GM18861 (cell line): Measurements from ENCODE around the gene CAB39.
A peak's percentile ranks its signal among the peaks of the same experiment; 100 is the strongest.

Experiments used
- ATAC-seq: cut with Tn5 transposase; IDR thresholded peaks from one replicate; pipeline ENCODE4 v1.9.1; 2021; ENCODE audit not compliant: unreplicated experiment

Gene CAB39

DNA sequence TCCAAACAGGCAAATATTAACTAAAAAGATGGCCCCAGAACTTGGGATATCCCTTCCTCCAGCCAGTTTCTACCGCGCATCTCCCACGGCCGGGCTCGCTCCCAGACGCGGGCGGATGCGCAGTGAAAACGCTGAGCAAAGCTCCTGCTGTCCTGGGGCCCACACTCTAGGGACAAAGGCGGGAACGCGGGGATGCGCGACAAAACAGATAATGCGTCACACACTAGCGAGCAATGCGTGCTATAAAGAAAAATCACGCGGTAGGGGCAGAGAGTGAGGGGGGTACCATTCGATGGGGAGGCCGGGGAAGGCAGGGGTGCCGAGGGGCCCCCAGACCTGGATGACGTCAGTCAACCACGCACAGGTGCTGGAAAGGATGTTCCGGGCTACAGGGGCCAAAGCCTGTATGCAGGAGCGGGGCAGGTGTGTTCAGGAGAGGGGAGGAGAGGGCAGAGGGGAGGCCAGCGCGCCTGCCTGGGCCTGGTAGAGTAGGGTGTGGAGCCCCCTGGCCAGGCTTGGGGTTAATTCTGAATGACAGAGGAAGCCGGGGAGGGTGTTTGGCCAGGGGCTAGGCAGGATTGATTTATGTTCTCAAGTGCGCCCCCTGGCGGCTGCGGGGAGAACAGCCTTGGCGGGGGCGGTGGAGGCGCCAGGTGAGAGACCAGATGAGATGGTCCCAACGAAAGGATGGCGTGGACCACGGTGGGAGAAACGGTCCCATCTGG is 137.2 kb downstream of the CAB39 start:
- ATAC-seq: no peak

DNA sequence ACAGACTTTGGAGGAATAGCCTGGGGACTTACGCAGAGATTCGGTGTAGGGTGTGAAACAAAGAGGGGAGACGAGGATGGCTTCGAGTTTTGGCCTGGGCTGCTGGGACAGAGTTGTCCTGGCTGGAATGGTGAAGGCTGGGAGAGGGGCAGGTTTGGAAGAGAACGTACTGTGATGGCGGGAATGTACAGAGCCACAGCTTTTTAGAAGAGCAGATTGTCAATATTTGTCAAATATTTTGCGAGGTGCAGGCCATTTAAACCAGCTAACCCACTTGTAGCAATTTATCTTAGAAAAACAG is 137.7 kb downstream of the CAB39 start:
- no peak for ATAC-seq

DNA sequence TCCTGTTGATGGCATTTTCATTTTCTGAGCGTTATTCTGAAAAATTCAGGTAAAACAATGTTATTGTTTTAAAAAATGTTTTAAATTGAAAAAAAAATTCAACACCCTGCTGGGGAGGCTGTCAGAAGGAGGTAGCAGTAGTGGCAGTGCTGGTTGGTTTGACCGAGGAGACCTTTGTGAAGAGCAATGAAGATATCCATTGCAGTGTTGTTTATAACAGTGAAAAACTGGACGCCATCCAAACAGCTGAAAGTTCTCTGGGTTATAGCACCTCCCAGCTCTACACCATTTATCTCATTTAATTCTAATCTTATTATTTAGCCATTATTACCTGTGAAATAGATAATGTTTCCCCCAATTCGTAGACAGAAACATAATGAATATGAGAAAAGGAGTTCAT is 139.5 kb downstream of the CAB39 start:
- ATAC-seq: no peak

DNA sequence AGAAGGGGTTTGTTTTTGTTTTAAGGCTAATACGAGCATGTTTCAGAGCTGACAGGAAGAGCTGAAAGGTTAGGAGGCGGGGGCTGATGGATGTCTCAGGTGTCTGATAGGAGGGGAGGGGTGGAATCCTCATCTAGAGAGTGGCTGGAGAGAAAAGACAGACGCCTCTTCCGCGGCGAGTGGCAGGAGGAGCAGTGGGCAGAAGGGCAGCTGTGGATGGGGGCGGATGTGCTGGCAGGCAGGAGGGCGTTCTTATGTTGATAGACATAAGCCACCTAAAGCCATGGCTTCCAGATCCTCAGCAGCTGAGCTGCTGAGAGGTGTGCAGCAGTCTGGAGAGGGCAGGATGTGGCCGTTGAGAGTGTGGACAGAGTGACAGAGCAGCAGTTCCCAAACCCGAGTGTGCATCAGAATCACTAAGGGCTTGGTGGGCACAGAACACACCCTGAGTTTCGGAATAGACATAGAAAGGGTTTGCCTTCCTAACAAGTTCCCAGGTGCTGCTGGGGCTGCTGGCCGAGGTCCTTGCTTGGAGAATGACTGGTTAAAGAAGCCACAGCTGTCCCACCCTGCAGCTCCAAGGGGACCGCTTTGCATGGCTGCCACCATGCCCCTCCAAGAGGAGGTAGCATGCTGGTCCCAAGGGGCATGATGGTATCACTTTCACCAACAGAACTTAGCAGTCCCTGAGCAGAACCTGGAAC is 149.1 kb downstream of the CAB39 start:
- ATAC-seq: no peak

DNA sequence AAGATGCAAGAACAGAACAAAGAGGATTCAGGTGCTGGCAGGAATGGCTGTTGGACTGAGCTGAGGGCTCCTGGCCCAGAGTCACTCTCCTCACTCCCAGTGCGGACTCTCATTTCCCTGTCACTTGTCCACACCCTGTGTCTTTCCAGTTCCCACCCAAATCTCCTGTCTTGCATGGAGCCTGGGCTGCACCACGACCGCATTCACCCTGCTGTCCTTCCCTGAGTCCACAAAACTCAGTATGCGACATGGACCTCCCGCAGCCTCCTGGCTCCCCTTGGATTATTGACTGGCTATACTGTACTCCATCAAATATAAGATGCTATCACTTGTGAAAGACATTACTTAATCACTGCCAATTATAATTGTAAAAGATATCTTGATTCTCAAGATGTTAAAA is 149.7 kb downstream of the CAB39 start:
- no peak for ATAC-seq

DNA sequence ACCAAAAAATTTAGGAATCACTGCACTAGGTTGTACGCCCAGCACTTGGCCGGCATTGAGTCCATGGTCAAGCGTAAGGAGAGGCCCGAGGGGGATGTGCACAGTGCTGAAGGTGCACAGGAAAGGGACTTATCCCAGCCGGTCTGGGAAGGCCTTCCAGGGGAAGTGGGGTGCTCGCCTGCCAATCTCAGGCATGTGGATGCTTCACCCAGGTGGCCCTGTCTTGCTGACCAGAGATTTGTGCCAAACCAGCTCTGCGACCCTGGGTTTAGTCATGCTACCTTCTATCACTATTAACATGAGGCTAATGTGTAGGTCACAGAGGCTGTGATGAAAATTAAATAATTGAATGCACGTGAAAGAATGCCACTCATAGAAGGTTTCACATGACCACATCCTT is 150.4 kb downstream of the CAB39 start:
- ATAC-seq: no peak

DNA sequence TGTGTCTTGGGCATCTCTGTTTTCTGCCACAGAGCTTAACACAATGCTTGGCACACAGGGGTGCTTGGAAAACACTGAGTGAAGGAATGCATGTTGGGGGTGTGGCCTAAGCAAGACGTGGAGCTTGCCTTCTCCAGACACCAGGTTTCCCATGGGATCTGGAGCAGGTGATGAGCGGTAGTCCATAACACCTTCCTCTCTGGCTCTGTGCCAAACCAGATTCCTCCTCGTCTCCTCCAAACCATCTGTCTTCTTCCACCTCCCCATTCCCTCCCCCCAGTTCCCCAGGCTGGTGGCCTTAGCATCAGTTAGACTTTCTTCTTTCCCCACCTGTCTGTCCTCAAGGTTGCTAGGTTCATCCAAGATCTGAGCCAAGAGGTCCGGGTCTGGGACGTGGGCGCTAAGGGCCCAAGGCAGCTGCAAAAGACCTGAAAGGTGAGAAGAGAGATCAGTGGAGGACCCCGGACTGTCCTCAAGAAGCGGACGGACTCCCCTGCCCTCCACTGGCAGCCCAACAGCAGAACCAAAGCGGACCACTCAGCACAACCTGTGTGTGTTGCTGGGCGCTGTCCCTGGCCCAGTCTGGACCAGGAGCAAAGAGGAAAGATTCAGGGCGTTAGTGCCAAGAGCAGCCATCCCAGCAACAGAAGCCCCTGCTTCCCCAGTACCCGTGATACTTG is 150.9 kb downstream of the CAB39 start:
- no peak for ATAC-seq

DNA sequence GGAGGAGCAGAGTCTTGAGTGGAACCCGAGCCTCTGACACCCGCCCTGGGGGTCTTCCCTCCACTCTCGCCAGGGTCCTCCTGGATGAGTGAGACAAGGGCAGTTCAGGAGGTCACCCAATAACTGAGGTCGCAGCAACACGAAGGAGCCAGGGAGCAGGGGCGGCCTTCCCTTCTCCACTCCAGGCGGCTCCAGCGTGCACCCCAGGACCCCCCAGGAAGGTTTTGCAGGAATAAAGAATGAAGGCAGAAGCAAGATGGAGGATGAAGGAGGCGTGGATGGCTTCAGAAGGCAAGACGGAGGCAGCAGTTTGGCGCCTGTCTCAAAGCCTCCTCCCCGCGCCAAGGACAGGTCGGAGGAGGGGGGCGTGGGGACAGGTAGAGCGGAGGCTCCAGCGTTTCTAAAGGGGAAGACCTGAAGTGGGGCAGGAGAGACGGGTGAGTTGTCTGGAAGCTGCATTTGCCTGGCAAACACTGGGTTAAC is 151.5 kb downstream of the CAB39 start:
- ATAC-seq: no peak

DNA sequence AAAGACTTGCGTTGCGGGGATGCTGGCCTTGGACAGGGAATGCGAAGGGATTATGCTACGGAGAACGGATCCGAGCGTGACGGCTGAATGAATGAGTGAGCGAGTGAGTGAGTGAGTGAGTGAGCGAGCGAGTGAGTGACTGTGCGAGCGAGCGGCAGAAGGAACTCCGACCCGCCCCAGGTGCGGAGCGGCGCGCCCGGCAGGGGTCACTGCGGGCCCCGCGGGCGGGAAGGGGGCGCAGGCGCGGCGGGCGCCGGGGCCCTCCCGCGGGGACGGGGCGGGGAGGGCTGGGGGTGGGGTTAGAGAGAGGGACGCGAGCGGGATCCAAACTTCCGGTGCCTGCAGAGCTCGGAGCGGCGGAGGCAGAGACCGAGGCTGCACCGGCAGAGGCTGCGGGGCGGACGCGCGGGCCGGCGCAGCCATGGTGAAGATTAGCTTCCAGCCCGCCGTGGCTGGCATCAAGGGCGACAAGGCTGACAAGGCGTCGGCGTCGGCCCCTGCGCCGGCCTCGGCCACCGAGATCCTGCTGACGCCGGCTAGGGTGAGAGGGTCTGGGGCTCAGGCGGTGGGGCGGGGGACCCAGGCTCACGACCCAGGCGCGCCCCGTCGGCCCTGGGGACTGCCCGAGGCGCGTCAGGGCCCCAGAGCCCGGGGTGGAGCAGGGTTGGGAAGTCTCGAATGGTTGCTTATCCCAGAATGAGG is 152.1 kb downstream of the CAB39 start, which contains the start of gene ITM2C:
TSS of gene ITM2C (plus strand) at position 338 of the 702 bp plus-strand sequence. CDS start at position 422, 84 bp downstream.
- peak; percentile 64 for ATAC-seq

DNA sequence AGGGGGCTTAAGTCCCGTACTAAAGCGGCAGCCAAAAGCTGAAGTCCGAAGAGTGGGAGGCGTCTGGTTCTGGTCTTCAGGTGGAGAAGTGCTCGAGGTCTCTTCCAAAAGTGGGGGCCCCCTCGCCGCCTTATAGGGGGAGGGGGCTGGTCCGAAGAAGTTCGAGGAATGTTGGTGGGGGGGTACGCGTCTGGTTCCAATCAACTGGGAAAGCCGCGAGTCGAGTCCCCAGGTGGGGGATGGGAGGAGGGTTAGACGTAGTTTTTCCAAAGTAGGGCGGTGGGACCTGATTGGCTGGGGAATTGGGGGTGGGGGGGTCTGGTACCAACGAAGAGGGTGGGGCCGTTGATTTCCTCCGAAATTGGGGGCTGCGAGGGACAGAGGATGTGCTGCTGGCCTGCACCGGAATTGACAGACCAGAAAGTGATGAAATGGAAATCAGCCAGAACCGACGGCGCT is 152.7 kb downstream of the CAB39 start:
- ATAC-seq: no peak

DNA sequence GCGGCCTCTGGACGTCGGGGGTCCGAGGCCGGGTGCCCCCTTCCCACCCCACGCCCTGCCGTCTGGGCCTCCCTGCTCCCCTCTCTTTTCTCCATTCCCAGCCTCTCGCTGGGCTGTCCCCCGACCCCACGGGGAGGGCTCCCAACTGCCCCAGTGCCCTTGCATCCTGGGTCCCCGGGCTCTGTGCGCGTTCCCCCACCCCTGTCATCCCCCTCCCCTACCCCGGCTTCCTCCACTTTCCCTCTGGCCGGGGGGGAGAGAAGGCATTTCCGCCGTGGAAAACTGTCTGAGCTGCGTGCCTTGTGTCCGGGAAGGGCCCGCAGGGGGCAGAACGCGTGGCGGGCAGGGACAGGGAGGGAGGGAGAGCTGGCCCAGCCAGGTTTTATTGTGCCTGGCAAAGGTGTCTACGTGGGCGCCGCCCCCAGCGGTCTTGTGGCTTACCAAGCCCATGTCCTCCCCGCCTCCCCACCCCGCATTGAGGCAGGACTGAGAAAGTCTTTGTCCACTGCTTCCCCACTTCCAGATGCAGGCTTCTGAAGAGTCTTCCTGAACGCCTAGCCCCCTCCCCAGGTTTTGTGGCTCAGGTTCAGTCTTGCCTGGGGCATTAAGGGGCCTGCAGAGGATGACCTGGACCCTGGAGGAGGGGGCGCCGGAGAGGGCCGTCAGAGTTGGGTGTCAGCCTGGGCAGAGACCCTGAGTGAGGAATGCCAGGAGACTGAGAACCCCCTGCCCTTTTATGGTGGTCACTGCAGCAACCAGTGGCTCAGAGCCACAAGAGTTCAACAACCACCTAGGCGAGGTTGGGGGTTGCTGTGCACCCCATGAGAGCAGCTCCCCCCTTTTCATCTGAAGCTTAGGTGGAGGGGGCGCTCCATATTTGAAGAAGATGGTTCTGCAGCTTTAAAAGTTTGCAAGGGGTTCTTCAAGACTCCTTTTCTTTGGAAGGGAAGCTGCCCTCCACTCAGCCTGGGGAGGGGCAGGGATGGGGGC is 153.4 kb downstream of the CAB39 start:
- no peak for ATAC-seq

DNA sequence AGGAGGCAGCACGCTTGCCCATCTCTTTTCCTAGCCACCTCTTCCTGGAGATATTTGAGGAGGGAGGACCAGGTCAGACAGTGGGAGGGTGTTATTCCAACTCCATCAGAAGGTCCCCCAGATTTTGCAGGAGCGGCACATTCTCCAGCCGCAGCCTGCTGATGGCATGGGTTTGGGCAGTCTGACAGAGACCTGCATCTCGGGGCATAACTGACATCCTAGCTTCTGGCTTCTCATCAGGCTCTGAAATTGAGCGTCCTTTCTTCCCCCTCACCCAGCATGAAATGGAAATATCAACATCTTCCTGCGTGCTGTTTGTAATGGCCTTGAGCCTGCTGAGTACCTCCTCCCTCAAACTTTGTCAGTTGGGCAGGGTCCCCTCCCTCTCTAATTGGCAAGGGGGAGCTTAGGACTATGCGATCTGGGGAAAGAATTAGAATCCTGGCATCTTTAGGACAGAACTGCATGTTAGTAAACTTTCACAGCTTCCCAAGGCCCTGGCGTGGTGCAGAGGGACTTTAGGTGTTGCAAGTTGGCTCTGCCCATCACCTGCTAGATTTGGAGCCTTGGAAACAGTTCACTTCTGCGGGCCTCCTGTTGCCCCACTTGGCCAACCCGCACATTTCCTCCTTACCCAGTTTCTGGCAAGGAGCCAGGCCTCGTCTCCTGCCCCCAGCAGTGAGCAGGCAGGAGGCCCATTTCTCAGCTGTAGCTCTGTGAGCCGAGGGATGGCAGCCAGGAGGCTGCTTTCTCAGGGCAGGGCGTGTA is 154.3 kb downstream of the CAB39 start:
- no peak for ATAC-seq

DNA sequence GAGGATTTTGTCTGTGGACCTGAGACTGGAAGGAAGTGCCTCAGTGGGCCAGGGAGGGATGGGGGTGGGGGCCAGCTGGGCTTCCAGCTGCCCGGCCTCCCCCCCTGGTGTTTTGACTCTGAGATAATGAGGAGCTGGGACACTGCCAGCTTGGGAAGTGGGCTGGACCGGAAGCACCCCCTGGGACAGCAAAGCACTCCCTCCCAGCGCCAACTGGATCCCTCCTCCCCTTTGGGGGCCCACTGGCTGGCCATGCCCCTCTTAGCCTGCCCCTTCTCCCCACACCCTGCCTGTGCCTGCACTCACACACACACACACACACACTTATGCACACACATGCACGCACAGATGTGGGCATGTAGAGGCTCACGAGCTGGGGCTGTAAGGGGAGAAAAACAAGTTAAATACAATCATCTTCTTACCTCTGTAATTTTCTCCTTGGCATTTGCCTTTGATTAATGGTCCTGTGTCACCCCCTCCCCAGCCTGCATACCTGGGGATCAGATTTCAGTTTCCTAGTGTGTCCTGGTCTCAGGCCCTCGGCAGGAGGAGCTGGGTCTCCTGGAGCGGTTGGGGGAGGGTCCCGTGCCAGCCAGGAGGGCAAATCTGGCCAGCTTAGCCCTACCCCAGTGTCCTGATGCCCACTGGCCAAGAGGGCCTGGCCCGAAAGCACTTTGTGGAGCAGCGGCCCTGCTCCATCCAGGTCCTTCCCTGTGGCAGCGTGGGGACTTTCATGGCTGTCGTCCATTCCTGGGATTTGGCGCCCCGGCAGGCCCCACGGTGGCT is 155.7 kb downstream of the CAB39 start:
- ATAC-seq: no peak

DNA sequence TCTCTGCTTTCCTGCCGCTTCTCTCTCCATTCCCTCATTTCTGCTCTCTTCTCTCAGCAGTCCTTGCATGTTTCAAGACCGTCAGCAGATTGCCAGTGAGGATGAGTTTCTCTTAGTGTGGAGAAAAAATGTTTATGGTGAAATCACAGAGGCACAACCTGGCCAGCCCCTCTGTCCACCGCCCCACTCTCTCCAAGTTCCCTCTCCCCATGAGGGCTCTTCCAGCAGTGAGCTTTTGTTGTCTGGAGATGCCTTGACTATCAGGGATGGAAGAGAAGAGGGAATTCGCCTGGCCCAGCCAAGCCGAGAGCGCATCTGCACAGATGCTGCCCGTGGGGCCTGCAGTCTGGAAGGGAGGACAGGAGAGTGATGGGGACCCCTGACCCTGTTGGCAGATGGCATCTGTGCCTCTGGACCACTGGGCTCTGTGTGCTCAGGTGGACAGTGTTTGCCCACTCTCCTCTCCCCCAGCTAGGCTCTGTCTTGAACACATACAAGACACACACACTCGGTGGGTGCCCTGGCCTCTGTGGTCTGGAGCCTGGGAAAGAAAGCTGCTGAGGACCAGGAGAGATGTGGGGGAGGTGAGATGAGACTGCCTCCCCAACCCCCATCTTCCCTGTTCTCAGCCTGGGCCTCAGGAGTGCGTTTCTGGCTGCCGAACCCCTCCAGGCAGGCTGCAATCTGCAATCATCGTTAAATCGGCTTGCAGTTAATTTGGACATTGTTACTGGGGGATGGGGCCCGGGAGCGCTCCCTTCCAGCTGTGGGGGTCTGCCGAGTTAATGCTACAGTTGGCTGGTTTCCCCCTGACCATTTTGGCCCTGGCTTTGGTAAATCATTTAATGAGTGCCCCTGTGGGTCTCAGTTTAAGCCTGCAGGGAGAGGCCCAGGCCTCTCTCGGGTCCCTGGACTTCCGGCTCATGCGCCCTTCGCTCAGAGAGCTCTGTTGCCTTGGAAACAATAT is 156.6 kb downstream of the CAB39 start:
- ATAC-seq: no peak

DNA sequence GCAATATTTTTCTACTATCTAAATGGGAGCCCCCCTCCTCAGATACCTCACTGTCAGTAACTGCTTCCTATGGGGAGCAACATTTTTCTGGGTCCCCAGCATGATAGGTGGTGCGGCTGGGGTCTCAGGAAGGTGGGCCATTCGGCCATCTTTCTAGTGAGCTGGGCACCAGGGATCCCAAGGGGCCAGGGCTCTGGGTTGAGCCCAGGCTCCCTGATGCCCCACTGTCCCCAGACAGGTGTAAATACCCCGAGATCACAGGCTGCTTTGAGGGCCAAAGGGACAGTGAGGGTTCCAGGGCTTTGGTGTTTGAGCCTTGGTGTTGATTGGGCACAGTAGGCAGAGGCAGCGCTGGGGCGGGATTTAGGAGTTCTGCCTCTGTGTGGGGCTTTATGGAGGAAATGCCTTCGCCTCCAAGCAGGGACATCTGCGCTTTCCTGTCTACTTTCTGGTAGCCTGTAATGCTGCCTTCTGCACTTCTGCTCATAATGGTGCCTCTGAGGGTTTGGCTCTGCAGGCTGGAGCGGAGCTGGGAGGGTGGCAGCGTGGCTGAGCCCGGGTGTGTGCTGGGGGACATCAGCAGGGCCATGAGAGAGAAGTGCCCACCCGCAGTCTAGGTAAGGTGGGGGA is 157.4 kb downstream of the CAB39 start:
- no peak for ATAC-seq
